ENCODE data around the gene HMX1. TPM values are rescaled to one million over a fixed set of nuclear protein-coding genes. Genes with fewer than 3 reads are reported as not detected.

Gene HMX1
- total RNA-seq, 1 donor from 2014 or later = 3.2 TPM

DNA sequence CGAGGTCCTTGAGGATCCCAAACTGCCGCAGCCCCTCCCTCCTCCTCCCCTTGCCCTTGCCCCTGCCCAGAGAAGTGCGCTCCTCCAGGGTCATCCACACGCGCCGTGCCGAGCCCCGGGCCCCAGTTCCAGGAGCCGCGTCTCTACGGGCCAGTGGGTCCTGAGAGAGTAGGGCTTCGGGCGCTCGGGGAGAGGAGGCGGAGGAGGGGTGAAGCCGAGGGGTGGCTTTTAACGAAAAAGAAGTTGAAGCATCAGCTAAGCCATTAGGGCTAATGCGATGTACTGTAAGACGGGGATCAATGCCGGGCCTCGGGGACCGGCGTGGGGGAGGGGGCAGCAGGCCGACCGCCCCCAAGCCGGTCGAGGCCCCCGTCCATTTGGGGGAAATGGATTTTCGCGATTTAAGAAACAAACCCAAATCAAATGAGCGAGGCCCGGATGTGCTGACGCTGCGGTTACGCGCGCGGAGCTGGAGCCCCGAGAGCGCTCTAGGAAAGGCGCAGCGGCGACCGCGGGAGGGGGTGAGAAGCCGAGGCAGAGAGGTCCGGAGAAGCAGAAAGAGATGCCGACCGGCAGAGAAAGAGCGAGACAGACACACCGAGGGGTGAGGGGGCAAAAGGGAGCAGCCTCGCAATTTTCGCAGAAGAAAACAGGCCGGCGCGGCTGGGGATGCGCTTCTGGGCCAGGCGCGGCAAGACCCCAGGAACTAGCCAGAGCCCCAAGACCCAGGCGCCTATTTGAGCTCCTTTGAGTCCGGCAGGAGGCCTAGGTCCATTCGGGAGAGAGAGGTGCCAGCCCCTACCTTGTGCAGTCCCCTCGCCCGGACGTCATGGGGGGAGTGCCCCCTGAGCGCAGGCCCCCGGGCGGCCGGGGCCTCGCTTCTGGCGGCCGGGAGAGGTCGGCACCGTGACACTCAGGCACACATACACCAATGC lies 13.6 kb downstream of the HMX1 start:
- peaks cover 84% of the 10 kb centered on the region for H3K27me3 Mint-ChIP-seq
- DNase-seq (ENCODE audit: extremely low spot score, unreplicated experiment) = no peak
- H3K4me1 Mint-ChIP-seq (ENCODE audit: unreplicated experiment) = peaks cover 17% of the 10 kb centered on the region
- H3K4me3 Mint-ChIP-seq = peak overlapping the region; percentile 77
- H3K9me3 Mint-ChIP-seq = no peaks in the 10 kb centered on the region
- H3K27ac Mint-ChIP-seq = no peak overlapping the region
- H3K36me3 Mint-ChIP-seq = no peaks in the 10 kb centered on the region
- TF ChIP-seq, protein P1, sequence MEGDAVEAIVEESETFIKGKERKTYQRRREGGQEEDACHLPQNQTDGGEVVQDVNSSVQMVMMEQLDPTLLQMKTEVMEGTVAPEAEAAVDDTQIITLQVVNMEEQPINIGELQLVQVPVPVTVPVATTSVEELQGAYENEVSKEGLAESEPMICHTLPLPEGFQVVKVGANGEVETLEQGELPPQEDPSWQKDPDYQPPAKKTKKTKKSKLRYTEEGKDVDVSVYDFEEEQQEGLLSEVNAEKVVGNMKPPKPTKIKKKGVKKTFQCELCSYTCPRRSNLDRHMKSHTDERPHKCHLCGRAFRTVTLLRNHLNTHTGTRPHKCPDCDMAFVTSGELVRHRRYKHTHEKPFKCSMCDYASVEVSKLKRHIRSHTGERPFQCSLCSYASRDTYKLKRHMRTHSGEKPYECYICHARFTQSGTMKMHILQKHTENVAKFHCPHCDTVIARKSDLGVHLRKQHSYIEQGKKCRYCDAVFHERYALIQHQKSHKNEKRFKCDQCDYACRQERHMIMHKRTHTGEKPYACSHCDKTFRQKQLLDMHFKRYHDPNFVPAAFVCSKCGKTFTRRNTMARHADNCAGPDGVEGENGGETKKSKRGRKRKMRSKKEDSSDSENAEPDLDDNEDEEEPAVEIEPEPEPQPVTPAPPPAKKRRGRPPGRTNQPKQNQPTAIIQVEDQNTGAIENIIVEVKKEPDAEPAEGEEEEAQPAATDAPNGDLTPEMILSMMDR (conservative IDR thresholded peaks at IDR 0.05) = no peak

DNA sequence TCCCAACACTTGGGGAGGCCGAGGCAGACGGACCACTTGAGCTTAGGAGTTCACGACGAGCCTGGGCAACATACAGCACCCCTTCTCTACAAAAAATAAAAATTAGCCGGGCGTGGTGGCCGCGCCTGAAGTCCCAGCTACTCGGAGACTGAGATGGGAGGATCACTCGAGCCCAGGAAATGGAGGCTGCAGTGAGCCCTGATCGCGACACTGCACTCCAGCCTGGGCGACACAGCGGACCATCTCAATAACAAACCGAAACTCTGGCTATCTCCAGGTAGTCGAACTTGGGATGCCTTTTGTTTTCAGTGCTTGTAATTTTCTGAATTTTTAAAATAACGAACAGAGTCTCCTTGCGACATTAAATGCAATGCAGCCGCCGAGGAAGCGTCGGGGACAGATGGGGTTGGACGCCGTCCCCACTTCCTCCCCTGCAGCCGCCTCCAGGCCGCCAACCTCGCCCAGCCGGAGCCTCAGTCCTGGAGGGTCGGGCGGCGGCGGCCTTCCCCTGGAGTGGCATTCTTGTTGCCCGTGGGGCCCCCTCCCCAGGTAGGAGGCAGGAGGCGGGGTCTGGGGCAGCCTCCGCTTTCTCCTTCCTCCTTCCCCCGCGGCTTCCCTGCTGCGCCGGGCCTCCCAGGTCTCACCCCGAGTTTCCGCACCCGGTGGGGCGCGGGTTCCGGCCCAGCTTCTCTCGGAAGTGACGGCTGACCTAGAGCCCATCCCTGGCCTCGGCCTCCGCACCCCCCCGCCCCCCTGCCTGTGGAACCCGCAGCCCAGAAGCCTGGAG lies 14.6 kb downstream of the HMX1 start:
- H3K4me3 Mint-ChIP-seq = peak overlapping the region; percentile 20
- H3K27me3 Mint-ChIP-seq = peaks cover 81% of the 10 kb centered on the region
- H3K4me1 Mint-ChIP-seq (ENCODE audit: unreplicated experiment) = peaks cover 17% of the 10 kb centered on the region
- H3K27ac Mint-ChIP-seq = no peak overlapping the region
- TF ChIP-seq, protein P1 (conservative IDR thresholded peaks at IDR 0.05) = no peak
- no peak for DNase-seq (ENCODE audit: extremely low spot score, unreplicated experiment)
- no peaks in the 10 kb centered on the region for H3K36me3 Mint-ChIP-seq
- H3K9me3 Mint-ChIP-seq = no peaks in the 10 kb centered on the region

DNA sequence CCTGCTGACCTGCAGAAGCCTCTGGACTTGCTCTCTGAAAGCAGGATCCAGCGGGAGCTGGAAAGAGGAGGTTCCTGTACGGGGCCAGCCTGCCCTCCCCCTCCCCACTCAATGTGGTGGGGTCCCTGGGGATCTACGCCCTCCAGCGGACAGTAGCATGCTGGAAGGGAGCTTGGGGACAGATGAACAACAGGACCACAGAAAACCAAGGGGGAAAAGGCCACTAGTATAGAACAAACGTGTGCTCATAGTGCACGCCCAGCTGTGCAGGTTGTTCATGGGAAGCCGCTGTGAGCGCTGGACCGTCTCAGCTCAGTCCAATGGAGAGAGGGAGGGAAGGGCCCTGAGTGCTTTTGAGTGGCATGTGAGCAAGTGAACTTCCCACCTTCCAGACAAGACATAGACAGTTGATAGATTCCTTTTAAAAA lies 15.8 kb downstream of the HMX1 start:
- Mint-ChIP-seq H3K4me3 (peak overlapping the region; percentile 64), H3K36me3 (no peaks in the 10 kb centered on the region), H3K27me3 (peaks cover 72% of the 10 kb centered on the region), H3K9me3 (no peaks in the 10 kb centered on the region), H3K27ac (no peak overlapping the region), H3K4me1 (ENCODE audit: unreplicated experiment) (peaks cover 17% of the 10 kb centered on the region)
- no peak for DNase-seq (ENCODE audit: extremely low spot score, unreplicated experiment)
- TF ChIP-seq, protein P1 (conservative IDR thresholded peaks at IDR 0.05) = peak; percentile 40

DNA sequence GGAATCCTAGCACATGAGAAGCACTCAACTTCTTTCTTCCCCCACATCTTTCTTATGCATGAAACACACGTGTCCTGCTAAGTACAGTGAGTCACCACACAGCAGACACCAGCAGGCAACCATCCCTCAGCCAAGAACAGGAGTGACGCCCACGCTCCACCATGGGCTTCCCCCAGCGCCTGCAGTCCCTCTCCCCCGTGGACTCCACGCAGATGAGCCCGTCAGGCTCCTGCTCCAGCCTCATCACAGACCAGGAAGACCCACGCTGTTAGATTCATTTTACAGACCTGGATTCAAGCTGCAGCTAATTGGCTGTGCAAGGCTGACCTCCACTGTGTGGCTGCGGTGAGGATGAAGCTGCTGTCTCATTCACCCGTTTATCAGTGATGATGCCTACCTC lies 16.7 kb downstream of the HMX1 start:
- H3K4me1 Mint-ChIP-seq (ENCODE audit: unreplicated experiment) = peaks cover 17% of the 10 kb centered on the region
- H3K27me3 Mint-ChIP-seq = peaks cover 69% of the 10 kb centered on the region
- DNase-seq (ENCODE audit: extremely low spot score, unreplicated experiment) = no peak
- no peak overlapping the region for H3K27ac Mint-ChIP-seq
- no peak overlapping the region for H3K4me3 Mint-ChIP-seq
- no peaks in the 10 kb centered on the region for H3K36me3 Mint-ChIP-seq
- no peaks in the 10 kb centered on the region for H3K9me3 Mint-ChIP-seq
- TF ChIP-seq, protein P1 (conservative IDR thresholded peaks at IDR 0.05) = no peak

DNA sequence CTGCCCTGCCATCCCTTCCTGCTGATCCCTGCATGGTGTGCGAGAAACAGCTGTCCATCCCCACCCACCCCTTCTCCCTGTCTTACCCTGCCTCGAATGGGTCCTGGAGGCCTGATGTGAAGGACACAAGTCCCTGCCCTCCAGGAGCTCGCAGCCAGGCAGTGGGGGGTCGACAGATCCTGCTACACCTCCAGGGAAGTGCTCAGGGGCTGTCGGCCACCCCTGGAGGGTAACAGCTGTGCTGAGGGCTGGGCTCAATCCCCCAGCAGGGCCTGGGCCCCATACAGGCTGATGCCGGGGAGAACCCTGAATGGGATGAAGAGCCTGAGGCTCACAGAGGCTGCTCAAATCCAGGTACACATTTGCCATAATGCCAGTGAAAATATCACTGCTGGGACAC lies 17.6 kb downstream of the HMX1 start:
- Mint-ChIP-seq H3K36me3 (no peaks in the 10 kb centered on the region), H3K4me3 (no peak overlapping the region), H3K4me1 (ENCODE audit: unreplicated experiment) (peaks cover 17% of the 10 kb centered on the region), H3K9me3 (no peaks in the 10 kb centered on the region), H3K27me3 (peaks cover 63% of the 10 kb centered on the region), H3K27ac (no peak overlapping the region)
- DNase-seq (ENCODE audit: extremely low spot score, unreplicated experiment) = no peak
- TF ChIP-seq, protein P1 (conservative IDR thresholded peaks at IDR 0.05) = no peak
